Thyroid gland (tissue), 4 donors: ENCODE measurements around the gene NCKAP5L.

ENCODE experiments used
- CTCF ChIP-seq, 6 experiments: fragments of 200-600 bp in 3 of 6; fragments of 450-650 bp in 3 of 6; sonication (generic) in 3 of 6; IDR thresholded peaks; one replicate each; pipeline ENCODE4 v1.5.1; 2016 to 2019; ENCODE audit warnings: antibody characterized with exemption in 6 of 6, mild to moderate bottlenecking in 2 of 6, inconsistent platforms in 1 of 6, moderate library complexity in 1 of 6
- POLR2A ChIP-seq, 2 donors: fragments of 450-650 bp; IDR thresholded peaks; one replicate each; pipeline ENCODE4 v1.6.1; 2017; ENCODE audit warnings: antibody characterized with exemption in 2 of 2, mild to moderate bottlenecking in 2 of 2, moderate library complexity in 1 of 2

- TF ChIP-seq CTCF (IDR thresholded peaks at IDR 0.05) (no peak), POLR2A (IDR thresholded peaks at IDR 0.05) (no peak)
Observed at GRCh38 chr12:49793620-49794019, 34.6 kb downstream of the NCKAP5L start.
